HUES6 (cell line): ENCODE measurements around the gene DENND1A.
A peak's percentile ranks its signal among the peaks of the same experiment; 100 is the strongest.

ENCODE experiments used
- H3K27ac ChIP-seq: 2 replicates; pipeline ENCODE4 v1.7.0; 2013; ENCODE audit warnings: low read depth, mild to moderate bottlenecking, low read length, inconsistent platforms
- H3K27me3 ChIP-seq: 2 replicates; pipeline ENCODE4 v1.6.1; 2013; ENCODE audit warnings: low read length; ENCODE audit not compliant: control insufficient read depth, insufficient read depth
- H3K36me3 ChIP-seq: 2 replicates; pipeline ENCODE4 v1.6.1; 2013; ENCODE audit warnings: low read length; ENCODE audit not compliant: control insufficient read depth, insufficient read depth
- H3K4me1 ChIP-seq: 2 replicates; pipeline ENCODE4 v1.6.1; 2013; ENCODE audit warnings: low read length; ENCODE audit not compliant: control insufficient read depth, insufficient read depth
- H3K4me3 ChIP-seq: 2 replicates; pipeline ENCODE4 v1.5.1; 2013; ENCODE audit warnings: low read depth, low read length
- H3K9ac ChIP-seq: one replicate; pipeline ENCODE4 v1.6.1; 2013; ENCODE audit warnings: mild to moderate bottlenecking, low read length
- H3K9me3 ChIP-seq: 2 replicates; pipeline ENCODE4 v1.6.1; 2013; ENCODE audit warnings: low read depth, low read length; ENCODE audit not compliant: control insufficient read depth, insufficient read depth

DENND1A gene

GRCh38 chr9:123761905-123762605, 167.9 kb downstream of the DENND1A start:
- no peaks in the 10 kb centered on the region for H3K36me3 ChIP-seq
- H3K4me3 ChIP-seq, result no peak overlapping the region
- H3K27me3 ChIP-seq, result no peaks in the 10 kb centered on the region
- no peak overlapping the region for H3K9ac ChIP-seq
- 0 out of 2 replicates have a peak overlapping the region, but pooled peaks have one; percentile 16 for H3K27ac ChIP-seq
- H3K4me1 ChIP-seq, result peaks cover 29% of the 10 kb centered on the region
- no peaks in the 10 kb centered on the region for H3K9me3 ChIP-seq

DNA sequence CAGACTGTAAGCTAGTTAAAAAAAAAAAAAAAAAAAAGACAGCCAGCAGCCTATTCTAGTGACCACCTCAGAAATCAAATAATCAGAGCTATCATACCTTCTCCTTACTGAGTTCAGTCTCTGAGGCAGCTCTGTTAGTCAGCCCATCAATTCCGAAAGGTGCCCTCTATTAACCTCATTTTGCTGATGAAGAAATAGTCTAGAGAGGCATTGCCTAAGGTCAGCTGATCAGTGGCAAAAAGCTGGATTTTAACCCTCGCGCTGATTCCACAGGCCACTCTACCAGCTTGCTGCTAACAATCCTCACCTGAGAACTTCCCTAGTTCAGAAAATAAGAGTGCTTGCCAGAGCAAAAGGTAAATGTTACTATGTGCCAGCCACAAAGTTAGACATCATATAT, 172.0 kb downstream of the DENND1A start:
- Histone ChIP-seq H3K9me3 (no peaks in the 10 kb centered on the region), H3K4me3 (no peak overlapping the region), H3K4me1 (peaks cover 37% of the 10 kb centered on the region), H3K27me3 (no peaks in the 10 kb centered on the region), H3K9ac (no peak overlapping the region), H3K36me3 (no peaks in the 10 kb centered on the region), H3K27ac (no peak overlapping the region)

GRCh38 chr9:123757547-123757946, 172.4 kb downstream of the DENND1A start:
- no peak overlapping the region for H3K27ac ChIP-seq
- H3K27me3 ChIP-seq, result no peaks in the 10 kb centered on the region
- H3K9me3 ChIP-seq, result no peaks in the 10 kb centered on the region
- H3K4me3 ChIP-seq, result no peak overlapping the region
- H3K9ac ChIP-seq, result no peak overlapping the region
- no peaks in the 10 kb centered on the region for H3K36me3 ChIP-seq
- H3K4me1 ChIP-seq, result peaks cover 34% of the 10 kb centered on the region

- Histone ChIP-seq H3K4me3 (no peak overlapping the region), H3K4me1 (peaks cover 25% of the 10 kb centered on the region), H3K27ac (no peak overlapping the region), H3K27me3 (no peaks in the 10 kb centered on the region), H3K9ac (no peak overlapping the region), H3K36me3 (no peaks in the 10 kb centered on the region), H3K9me3 (no peaks in the 10 kb centered on the region)
Observed at GRCh38 chr9:123756484-123757106, 173.3 kb downstream of the DENND1A start.

- Histone ChIP-seq H3K27ac (no peak overlapping the region), H3K27me3 (no peaks in the 10 kb centered on the region), H3K36me3 (no peaks in the 10 kb centered on the region), H3K9ac (no peak overlapping the region), H3K4me3 (no peak overlapping the region), H3K9me3 (no peaks in the 10 kb centered on the region), H3K4me1 (peaks cover 21% of the 10 kb centered on the region)
Observed at GRCh38 chr9:123753669-123754258, 176.2 kb downstream of the DENND1A start.

GRCh38 chr9:123753016-123753415, 176.9 kb downstream of the DENND1A start:
- H3K4me1 ChIP-seq, result peaks cover 21% of the 10 kb centered on the region
- no peak overlapping the region for H3K27ac ChIP-seq
- no peak overlapping the region for H3K4me3 ChIP-seq
- no peak overlapping the region for H3K9ac ChIP-seq
- no peaks in the 10 kb centered on the region for H3K36me3 ChIP-seq
- H3K9me3 ChIP-seq, result no peaks in the 10 kb centered on the region
- H3K27me3 ChIP-seq, result no peaks in the 10 kb centered on the region

GRCh38 chr9:123749580-123750202, 180.2 kb downstream of the DENND1A start:
- Histone ChIP-seq H3K27me3 (no peaks in the 10 kb centered on the region), H3K27ac (no peak overlapping the region), H3K9me3 (no peaks in the 10 kb centered on the region), H3K4me3 (no peak overlapping the region), H3K36me3 (no peaks in the 10 kb centered on the region), H3K9ac (no peak overlapping the region), H3K4me1 (peaks cover 10% of the 10 kb centered on the region)

- Histone ChIP-seq H3K4me3 (no peak overlapping the region), H3K36me3 (no peaks in the 10 kb centered on the region)
Observed at GRCh38 chr9:123746765-123747164, 183.2 kb downstream of the DENND1A start.

DNA sequence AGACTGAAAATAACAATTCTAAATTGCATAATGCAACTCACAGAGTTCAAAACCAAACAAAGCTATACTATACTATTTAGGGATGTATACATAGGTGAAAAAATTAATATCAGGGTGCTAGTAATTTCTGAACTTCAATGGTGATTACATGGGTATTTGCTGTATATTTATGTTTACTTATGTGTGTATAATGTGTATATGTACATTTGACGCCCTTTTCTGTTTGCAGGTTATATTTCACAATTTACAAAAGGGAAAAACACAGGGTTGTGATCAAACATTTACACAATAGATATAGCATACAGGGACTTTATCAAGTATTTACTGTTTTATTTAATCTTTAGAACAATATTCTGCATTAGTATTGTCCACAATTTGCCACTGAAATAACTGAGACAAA, 184.0 kb downstream of the DENND1A start:
- H3K27ac ChIP-seq, result no peak overlapping the region
- no peaks in the 10 kb centered on the region for H3K27me3 ChIP-seq
- no peaks in the 10 kb centered on the region for H3K36me3 ChIP-seq
- H3K4me3 ChIP-seq, result no peak overlapping the region
- no peaks in the 10 kb centered on the region for H3K9me3 ChIP-seq
- peaks cover 10% of the 10 kb centered on the region for H3K4me1 ChIP-seq
- H3K9ac ChIP-seq, result no peak overlapping the region

More at GRCh38 chr9:123746765-123747164, 183.2 kb downstream of the DENND1A start:
- H3K9me3 ChIP-seq, result no peaks in the 10 kb centered on the region
- no peak overlapping the region for H3K9ac ChIP-seq
- H3K27ac ChIP-seq, result no peak overlapping the region
- H3K27me3 ChIP-seq, result no peaks in the 10 kb centered on the region
- H3K4me1 ChIP-seq, result peaks cover 10% of the 10 kb centered on the region

DNA sequence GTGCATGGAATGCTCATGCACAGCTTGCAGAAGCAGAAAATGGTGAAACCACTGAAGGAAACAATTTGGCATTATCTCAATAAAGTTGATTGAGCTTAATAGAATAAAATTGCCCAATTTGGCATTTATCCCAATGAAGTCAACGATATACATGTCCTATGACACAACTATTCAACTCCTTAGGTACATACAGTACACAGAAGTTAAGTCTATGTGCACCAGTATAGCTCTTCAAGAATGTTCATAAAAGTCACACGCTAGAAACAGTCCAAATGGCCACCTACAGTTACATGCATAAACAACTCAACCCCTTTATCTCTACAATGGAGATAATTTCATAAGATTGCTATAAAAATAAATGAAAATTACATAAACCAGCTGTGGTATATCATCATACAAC, 184.5 kb downstream of the DENND1A start:
- H3K9ac ChIP-seq, result no peak overlapping the region
- no peaks in the 10 kb centered on the region for H3K36me3 ChIP-seq

GRCh38 chr9:123743737-123744136, 186.2 kb downstream of the DENND1A start:
- Histone ChIP-seq H3K4me1 (0 out of 2 replicates have a peak, but pooled peaks cover 3% of the 10 kb centered on the region), H3K9ac (no peak overlapping the region), H3K36me3 (no peaks in the 10 kb centered on the region), H3K9me3 (no peaks in the 10 kb centered on the region), H3K4me3 (no peak overlapping the region), H3K27me3 (no peaks in the 10 kb centered on the region), H3K27ac (no peak overlapping the region)

More for the DNA sequence above, 184.5 kb downstream of the DENND1A start:
- H3K9me3 ChIP-seq, result no peaks in the 10 kb centered on the region
- no peaks in the 10 kb centered on the region for H3K27me3 ChIP-seq
- H3K4me3 ChIP-seq, result no peak overlapping the region
- H3K4me1 ChIP-seq, result peaks cover 10% of the 10 kb centered on the region
- H3K27ac ChIP-seq, result no peak overlapping the region
